SK-N-MC (cell line): ENCODE measurements around the gene PLXNA4.

Source experiments
- EZH2 ChIP-seq: fragments of 200-600 bp; sonication (generic); IDR thresholded peaks from one replicate; pipeline ENCODE4 v1.6.1; 2017; ENCODE audit warnings: antibody characterized with exemption
- POLR2AphosphoS5 ChIP-seq: IDR thresholded peaks from 2 replicates; pipeline ENCODE4 v1.6.1; 2012; ENCODE audit warnings: mild to moderate bottlenecking, low read depth, low read length, borderline replicate concordance

DNA sequence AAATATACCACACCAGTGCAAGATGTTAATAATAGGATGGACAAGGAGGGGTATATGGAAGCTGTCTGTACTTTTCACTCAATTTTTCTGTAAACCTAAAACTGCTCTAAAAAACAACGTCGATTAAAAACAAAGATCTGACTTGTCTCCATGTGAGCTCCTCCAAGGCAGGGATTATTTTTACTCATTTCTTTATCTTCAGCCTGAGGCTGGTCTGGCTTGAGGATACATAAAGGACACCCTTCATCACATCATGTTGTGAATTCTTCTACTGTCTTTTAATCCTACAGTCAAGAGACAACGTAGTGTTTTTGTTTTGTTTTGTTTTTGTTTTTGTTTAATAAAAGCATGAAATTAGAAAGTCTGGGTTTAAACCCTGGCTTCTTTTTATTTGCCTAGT, 486.9 kb downstream of the PLXNA4 start:
- TF ChIP-seq EZH2 = no peak
- no peak for TF ChIP-seq POLR2AphosphoS5
